HG03066 (cell line): ENCODE results near the gene TM9SF2.
"Not testable (repeated sequence)": the region's sequence is repeated elsewhere in the genome, so short reads cannot be mapped to it uniquely, and the experiment has no call there.

ENCODE experiments used
- ATAC-seq: cut with Tn5 transposase; IDR thresholded peaks from one replicate; pipeline ENCODE4 v1.9.1; 2021; ENCODE audit warnings: low read depth; ENCODE audit not compliant: unreplicated experiment

The TM9SF2 gene

GRCh38 chr13:99501184-99501847 is at the start of gene TM9SF2:
TM9SF2 (plus strand) TSS chr13:99501472; CDS start chr13:99501607, 135 bp downstream.
- ATAC-seq: peak; percentile 49

- no peak for ATAC-seq
These were observed 46.6 kb upstream of the TM9SF2 start for GRCh38 chr13:99454518-99455183.

GRCh38 chr13:99459099-99459850 is 42.0 kb upstream of the TM9SF2 start:
- no peak for ATAC-seq

GRCh38 chr13:99460802-99461201 is 40.5 kb upstream of the TM9SF2 start:
- not testable (repeated sequence) for ATAC-seq

- ATAC-seq: no peak
These were observed 37.5 kb upstream of the TM9SF2 start for GRCh38 chr13:99463646-99464397.

- ATAC-seq: no peak
These were observed 36.8 kb upstream of the TM9SF2 start for GRCh38 chr13:99464441-99464949.

GRCh38 chr13:99465454-99465853 is 35.8 kb upstream of the TM9SF2 start:
- no peak for ATAC-seq

- no peak for ATAC-seq
These were observed 33.5 kb upstream of the TM9SF2 start for GRCh38 chr13:99467764-99468163.

GRCh38 chr13:99469041-99469440 is 32.2 kb upstream of the TM9SF2 start:
- ATAC-seq: no peak

GRCh38 chr13:99470027-99470426 is 31.2 kb upstream of the TM9SF2 start:
- no peak for ATAC-seq

- ATAC-seq: no peak
These were observed 29.8 kb upstream of the TM9SF2 start for GRCh38 chr13:99471221-99472121.

- no peak for ATAC-seq
These were observed 29.2 kb upstream of the TM9SF2 start for GRCh38 chr13:99472122-99472440.

GRCh38 chr13:99473515-99473914 is 27.8 kb upstream of the TM9SF2 start:
- ATAC-seq: no peak

- ATAC-seq: no peak
These were observed 24.6 kb upstream of the TM9SF2 start for GRCh38 chr13:99476648-99477047.

GRCh38 chr13:99477493-99477892 is 23.8 kb upstream of the TM9SF2 start:
- no peak for ATAC-seq

GRCh38 chr13:99481366-99481765 is 19.9 kb upstream of the TM9SF2 start:
- no peak for ATAC-seq

- no peak for ATAC-seq
These were observed 16.8 kb upstream of the TM9SF2 start for GRCh38 chr13:99484473-99484872.

GRCh38 chr13:99486996-99487395 is 14.3 kb upstream of the TM9SF2 start:
- no peak for ATAC-seq

GRCh38 chr13:99489028-99489427 is 12.2 kb upstream of the TM9SF2 start:
- ATAC-seq: no peak

GRCh38 chr13:99491750-99492149 is 9.5 kb upstream of the TM9SF2 start:
- ATAC-seq: not testable (repeated sequence)
